Stimulated activated CD4-positive, alpha-beta T cell treated with anti-CD3 and anti-CD28 coated beads, Interleukin-12 subunit alpha, Interleukin-12 subunit beta, amount 100 ng/mL, for 48 hours (primary cell): ENCODE results near the gene PRKCH.

Source experiments
- DNase-seq, 3 donors: peaks; one replicate each; pipeline ENCODE4 v3.0.0-alpha.2; 2020; ENCODE audit warnings: low read depth in 2 of 3, low spot score in 1 of 3

The PRKCH gene

DNA sequence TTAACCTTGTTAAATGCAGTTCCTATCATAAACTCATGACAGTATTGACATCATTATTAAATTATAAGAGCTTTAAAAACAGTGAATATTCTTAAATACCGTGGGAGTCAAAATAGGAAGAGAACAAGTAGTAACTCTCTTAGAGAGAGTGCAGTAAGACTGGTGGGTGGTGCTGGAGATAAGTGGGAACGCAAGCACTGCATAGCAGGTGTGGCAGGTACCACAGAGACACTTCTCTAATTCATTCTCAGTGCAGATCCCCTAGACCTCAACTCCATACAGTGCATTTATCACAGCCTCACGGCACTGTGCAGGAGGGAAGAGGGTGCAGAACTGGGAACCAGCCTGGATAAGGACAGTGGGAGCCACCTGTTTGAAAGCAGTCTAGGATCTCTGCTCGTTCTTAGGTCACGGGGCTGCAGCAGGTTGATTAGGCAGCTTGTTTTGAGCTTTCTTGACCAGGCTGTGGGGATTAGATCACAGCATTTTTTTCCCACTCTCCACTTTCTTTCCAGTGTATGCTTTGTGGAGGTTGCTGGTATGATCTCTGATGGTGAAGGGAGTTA lies 165.6 kb downstream of the PRKCH start:
- DNase-seq: no peak

- no peak for DNase-seq
These were observed 167.3 kb downstream of the PRKCH start for GRCh38 chr14:61488417-61489401.

DNA sequence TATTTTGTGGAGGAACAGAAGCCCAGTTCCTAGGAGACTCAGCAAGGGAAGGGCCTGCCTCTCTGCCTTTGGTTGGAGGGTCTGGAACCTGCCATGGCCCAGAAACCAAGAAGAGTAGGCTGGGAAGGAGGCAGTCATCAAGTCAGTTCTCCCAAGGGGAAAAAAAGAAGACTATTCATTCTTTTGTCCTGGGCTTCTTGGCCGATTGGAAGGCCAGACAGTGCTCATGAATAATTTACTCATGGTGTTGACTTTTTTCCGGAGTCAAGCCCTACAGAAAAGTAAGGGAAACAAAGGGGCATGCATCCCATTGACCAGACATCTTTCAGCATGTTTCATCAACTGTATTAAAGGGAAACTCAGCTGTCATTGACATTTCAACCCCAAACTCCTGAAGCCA lies 168.1 kb downstream of the PRKCH start:
- DNase-seq: no peak

GRCh38 chr14:61489932-61490331 lies 168.6 kb downstream of the PRKCH start:
- DNase-seq: no peak

DNA sequence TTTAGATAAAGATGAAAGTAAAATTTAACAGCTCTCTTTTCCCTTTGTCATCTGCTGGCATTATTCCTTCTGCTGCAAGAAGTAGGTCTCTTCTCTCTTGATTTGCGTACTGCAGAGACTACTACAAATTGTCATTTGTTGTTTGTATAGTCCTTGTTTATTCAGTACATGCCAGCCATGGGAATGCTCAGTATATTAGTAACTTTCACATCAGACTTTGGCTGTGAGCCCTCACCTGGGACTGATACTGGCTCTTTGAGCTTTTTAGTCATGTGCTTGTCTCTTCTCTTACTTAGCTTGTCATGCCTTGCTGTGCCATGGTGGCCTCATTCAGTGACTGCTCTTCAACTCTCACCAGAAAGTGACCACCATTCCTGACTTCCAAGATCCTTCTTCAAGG lies 169.8 kb downstream of the PRKCH start:
- DNase-seq: no peak

- DNase-seq: no peak
These were observed 170.6 kb downstream of the PRKCH start for GRCh38 chr14:61491876-61492434.

DNA sequence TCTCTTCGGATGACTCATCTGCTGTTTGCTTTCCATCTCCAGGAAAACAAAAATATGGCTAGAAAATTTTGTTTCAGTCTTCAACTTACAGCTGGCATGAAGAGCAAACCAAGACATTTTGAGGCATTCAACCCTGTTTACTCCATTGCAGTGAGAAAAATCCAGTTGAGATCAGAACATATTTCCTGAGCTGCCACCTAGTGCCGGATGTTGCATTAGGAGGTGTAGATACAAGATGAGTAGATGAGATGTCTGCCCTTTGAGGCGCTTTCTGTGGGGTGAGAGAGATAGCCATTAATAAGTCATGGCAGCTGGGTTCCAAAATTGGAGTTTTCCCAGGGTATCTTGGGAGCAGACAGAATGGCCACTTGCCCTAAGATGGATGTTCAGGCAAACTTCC lies 171.1 kb downstream of the PRKCH start:
- DNase-seq: no peak

- DNase-seq: no peak
These were observed 171.9 kb downstream of the PRKCH start for GRCh38 chr14:61493239-61493638.

DNA sequence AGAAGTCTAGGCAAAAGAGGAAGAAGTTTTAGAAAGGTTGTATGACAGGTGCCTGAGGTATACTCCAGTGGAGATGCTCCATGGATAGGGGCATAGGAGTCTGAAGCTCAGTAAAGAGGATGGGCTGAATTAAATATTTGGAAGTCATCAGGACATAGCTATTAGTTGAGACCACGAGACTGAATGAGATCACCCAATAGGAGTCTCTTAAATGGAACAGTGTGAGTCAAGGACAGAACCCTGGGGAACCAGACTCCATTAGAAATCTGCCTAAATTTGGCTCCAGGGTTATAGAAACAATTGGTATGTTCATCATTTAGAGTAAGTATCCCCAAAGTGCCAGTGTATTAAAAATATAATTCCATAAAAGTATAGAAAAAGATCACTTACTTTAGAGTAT lies 172.6 kb downstream of the PRKCH start:
- no peak for DNase-seq

GRCh38 chr14:61495809-61496208 lies 174.4 kb downstream of the PRKCH start:
- DNase-seq: no peak

GRCh38 chr14:61498303-61498702 lies 176.9 kb downstream of the PRKCH start:
- no peak for DNase-seq

DNA sequence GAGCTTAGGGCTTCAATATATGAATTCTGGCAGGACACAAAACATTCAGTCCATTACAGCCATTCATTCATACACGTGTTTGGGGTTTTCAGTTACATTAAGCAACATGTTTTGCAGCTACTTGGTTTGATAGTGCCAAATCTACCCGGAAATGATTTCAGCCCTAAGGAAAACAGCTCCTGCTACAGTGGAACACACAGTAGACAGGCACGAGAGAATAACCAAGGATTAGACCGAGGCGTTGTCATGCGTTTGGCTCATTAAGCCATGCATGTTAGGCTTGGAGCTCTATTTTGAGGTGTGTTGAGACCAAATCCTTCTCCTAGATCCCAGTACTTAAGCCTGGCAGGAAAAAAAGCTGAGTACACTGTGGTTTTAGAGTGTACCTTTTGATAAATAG lies 177.4 kb downstream of the PRKCH start:
- no peak for DNase-seq

GRCh38 chr14:61499991-61500390 lies 178.6 kb downstream of the PRKCH start:
- DNase-seq: no peak

- DNase-seq: no peak
These were observed 180.5 kb downstream of the PRKCH start for GRCh38 chr14:61501714-61502458.

- DNase-seq: no peak
These were observed 181.2 kb downstream of the PRKCH start for GRCh38 chr14:61502459-61503093.

- peak in 2 of 3 donors; percentile 46 to 71 for DNase-seq
These were observed 181.9 kb downstream of the PRKCH start for GRCh38 chr14:61503167-61503801.

- no peak for DNase-seq
These were observed 183.5 kb downstream of the PRKCH start for GRCh38 chr14:61504901-61505300.

DNA sequence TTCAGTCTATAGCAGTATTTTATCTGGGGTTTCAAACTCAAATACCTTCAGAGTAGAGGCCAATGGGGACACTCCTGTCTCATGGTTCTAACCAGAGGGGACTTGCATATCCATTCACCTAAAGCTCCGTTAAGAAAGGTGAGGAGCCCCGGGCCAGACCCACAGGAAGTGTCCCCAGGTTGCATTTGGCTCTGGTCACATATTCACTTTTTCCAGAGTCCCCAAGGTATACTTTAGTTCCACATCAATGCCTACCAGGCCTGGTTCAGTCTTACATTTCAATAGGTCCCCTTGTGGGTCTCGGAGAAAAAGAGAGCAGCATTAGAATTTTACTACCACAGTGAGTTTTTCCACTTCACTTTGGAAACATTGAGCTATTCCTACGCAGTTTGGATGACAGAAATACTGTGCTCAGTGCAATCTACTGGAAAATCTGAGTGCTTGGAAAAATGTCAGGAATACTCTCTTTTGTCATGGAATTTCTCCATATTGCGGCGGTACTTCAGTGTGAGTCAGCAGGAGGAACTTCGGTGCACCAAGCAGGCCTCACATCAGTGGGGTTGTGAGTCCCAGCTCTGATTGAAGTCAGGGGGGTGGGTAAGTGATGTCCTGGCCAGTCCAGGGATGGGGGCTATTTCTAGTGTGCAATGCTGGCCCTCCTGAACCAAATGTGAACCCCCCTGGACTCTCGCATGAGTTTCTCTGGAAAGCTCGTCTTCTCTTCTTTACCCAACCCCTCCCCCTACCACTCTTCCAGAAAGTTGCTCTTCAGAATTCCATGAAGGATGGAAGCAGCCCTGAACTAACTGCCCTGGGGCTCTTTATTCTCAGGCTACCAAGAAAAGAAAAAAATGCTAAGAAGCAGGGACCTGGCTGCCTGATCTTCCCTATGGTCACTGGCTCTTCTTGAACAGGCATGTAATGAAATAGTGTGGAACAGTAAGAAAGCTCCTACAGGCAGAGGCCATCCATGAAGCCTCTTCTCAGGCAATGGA lies 184.7 kb downstream of the PRKCH start:
- no peak for DNase-seq

- DNase-seq: no peak
These were observed 187.1 kb downstream of the PRKCH start for GRCh38 chr14:61508526-61508925.
